CD14-positive monocyte (primary cell): ENCODE results near the gene CAV2. TPM values are rescaled to one million over a fixed set of nuclear protein-coding genes. Genes with fewer than 3 reads are reported as not detected.

Source experiments
- DNase-seq, 3 donors: peaks; one replicate each; pipeline ENCODE4 v3.0.0-alpha.2; 2011 to 2022
- H2AFZ ChIP-seq: 2 replicates; pipeline ENCODE4 v1.6.0; 2012; ENCODE audit warnings: mild to moderate bottlenecking, low read depth, low read length, inconsistent platforms; ENCODE audit not compliant: insufficient read depth, poor library complexity, severe bottlenecking
- H3K27ac ChIP-seq, 2 donors: 1 replicate in 1 of 2; 2 replicates in 1 of 2; pipeline ENCODE4 v1.5.1; 2012 to 2013; ENCODE audit warnings: low read length in 2 of 2, control low read depth in 1 of 2, inconsistent platforms in 1 of 2, low read depth in 1 of 2, mild to moderate bottlenecking in 1 of 2
- H3K27me3 ChIP-seq, 2 donors: one replicate each; pipeline versions ENCODE4 v1.6.0 to v1.6.1; 2011 to 2013; ENCODE audit warnings: low read length in 2 of 2; ENCODE audit not compliant: control insufficient read depth in 2 of 2, insufficient read depth in 2 of 2
- H3K36me3 ChIP-seq, 2 donors: replicated peaks in 1 of 2; 1 replicate in 1 of 2; 2 replicates in 1 of 2; pipeline versions ENCODE4 v1.5.1 to v1.6.1; 2012 to 2013; ENCODE audit warnings: low read length in 2 of 2, control low read depth in 1 of 2, inconsistent platforms in 1 of 2, mild to moderate bottlenecking in 1 of 2; ENCODE audit not compliant: insufficient read depth in 2 of 2, control insufficient read depth in 1 of 2
- H3K4me1 ChIP-seq, 2 donors: 1 replicate in 1 of 2; 2 replicates in 1 of 2; pipeline versions ENCODE4 v1.5.1 to v1.6.1; 2012 to 2013; ENCODE audit warnings: low read length in 2 of 2, control low read depth in 1 of 2, inconsistent platforms in 1 of 2, mild to moderate bottlenecking in 1 of 2, moderate library complexity in 1 of 2; ENCODE audit not compliant: insufficient read depth in 2 of 2, control insufficient read depth in 1 of 2
- H3K4me2 ChIP-seq: replicated peaks from 2 replicates; pipeline ENCODE3; 2012; ENCODE audit warnings: low read length, moderate library complexity, mild to moderate bottlenecking; ENCODE audit not compliant: poor library complexity, severe bottlenecking; ENCODE audit errors: extremely low read depth
- H3K4me3 ChIP-seq, 3 experiments: fragments of 200-600 bp in 1 of 3; sonication (generic) in 1 of 3; replicated peaks in 1 of 3; 1 replicate in 2 of 3; 2 replicates in 1 of 3; pipeline ENCODE4 v1.5.1; 2011 to 2013; ENCODE audit warnings: low read length in 3 of 3, mild to moderate bottlenecking in 3 of 3, control low read depth in 2 of 3, low read depth in 2 of 3, inconsistent platforms in 1 of 3, moderate library complexity in 1 of 3
- H3K79me2 ChIP-seq: 2 replicates; pipeline ENCODE4 v1.6.0; 2012; ENCODE audit warnings: mild to moderate bottlenecking, control low read depth, inconsistent platforms, low read length, moderate library complexity; ENCODE audit not compliant: insufficient read depth
- H3K9ac ChIP-seq: 2 replicates; pipeline ENCODE4 v1.6.0; 2017; ENCODE audit warnings: low read length, mild to moderate bottlenecking; ENCODE audit not compliant: insufficient read depth, poor library complexity, severe bottlenecking
- H3K9me3 ChIP-seq, 2 donors: replicated peaks in 1 of 2; 1 replicate in 1 of 2; 2 replicates in 1 of 2; pipeline versions ENCODE4 v1.5.1 to v1.6.1; 2012 to 2013; ENCODE audit warnings: low read length in 2 of 2, control low read depth in 1 of 2; ENCODE audit not compliant: control insufficient read depth in 1 of 2, insufficient read depth in 1 of 2
- H4K20me1 ChIP-seq: 2 replicates; pipeline ENCODE4 v1.6.0; 2012; ENCODE audit warnings: mild to moderate bottlenecking, low read length, control low read depth, moderate library complexity; ENCODE audit not compliant: insufficient read depth
- H3K27ac Mint-ChIP-seq, 7 donors: one replicate each; pipeline ENCODE4 v1.8.0; 2020; ENCODE audit warnings: mild to moderate bottlenecking in 7 of 7, mixed read lengths in 7 of 7, moderate library complexity in 6 of 7, inconsistent platforms in 2 of 7
- H3K27me3 Mint-ChIP-seq, 3 donors: one replicate each; pipeline ENCODE4 v1.8.0; 2021 to 2022; ENCODE audit warnings: low read depth in 3 of 3, mild to moderate bottlenecking in 3 of 3, mixed read lengths in 3 of 3, moderate library complexity in 3 of 3, inconsistent platforms in 1 of 3
- H3K36me3 Mint-ChIP-seq, 2 donors: one replicate each; pipeline ENCODE4 v1.8.0; 2020; ENCODE audit warnings: mixed read lengths in 2 of 2, inconsistent platforms in 1 of 2, mild to moderate bottlenecking in 1 of 2
- H3K4me1 Mint-ChIP-seq: one replicate; pipeline ENCODE4 v1.8.0; 2020; ENCODE audit warnings: mild to moderate bottlenecking, mixed read lengths
- H3K4me3 Mint-ChIP-seq, 2 donors: one replicate each; pipeline ENCODE4 v1.8.0; 2020; ENCODE audit warnings: mild to moderate bottlenecking in 2 of 2, mixed read lengths in 2 of 2, moderate library complexity in 1 of 2
- H3K9me3 Mint-ChIP-seq, 7 donors: one replicate each; pipeline ENCODE4 v1.8.0; 2020 to 2022; ENCODE audit warnings: mixed read lengths in 7 of 7, mild to moderate bottlenecking in 6 of 7, moderate library complexity in 6 of 7, inconsistent platforms in 2 of 7
- WGBS: methylation state at CpG from one replicate; pipeline ENCODE4 v1.1.5; 2013; ENCODE audit warnings: missing lambda C conversion rate; ENCODE audit not compliant: insufficient coverage; 5-methylcytosine and 5-hydroxymethylcytosine counted together
- intact Hi-C, 2 donors: fragments of 100-400 bp; cut with micrococcal nuclease; formaldehyde crosslinking; loops; one replicate each; pipeline versions ENCODE4 v1.15.0 to v1.15.1; 2023
- polyA plus RNA-seq, 3 donors: library from polyadenylated mRNA; depleted of rRNA in 1 of 3; unstranded in 2 of 3; stranded (reverse) in 1 of 3; fragments of 300-500 nt in 2 of 3; fragments of >200 nt in 1 of 3; fragmentation: Illumina TruSeq in 2 of 3; gene quantifications; 1 replicate in 2 of 3; 2 replicates in 1 of 3; pipeline ENCODE4 v1.2.3, GENCODE V29; 2012 to 2021
- TF ChIP-seq, protein P1 (sequence below): fragments of 200-600 bp; IDR thresholded peaks from one replicate; pipeline ENCODE4 v1.8.0; 2022; ENCODE audit warnings: antibody characterized with exemption, mild to moderate bottlenecking

The CAV2 gene
- polyA plus RNA-seq, 3 donors = 0.19 TPM; not detected in 2

DNA sequence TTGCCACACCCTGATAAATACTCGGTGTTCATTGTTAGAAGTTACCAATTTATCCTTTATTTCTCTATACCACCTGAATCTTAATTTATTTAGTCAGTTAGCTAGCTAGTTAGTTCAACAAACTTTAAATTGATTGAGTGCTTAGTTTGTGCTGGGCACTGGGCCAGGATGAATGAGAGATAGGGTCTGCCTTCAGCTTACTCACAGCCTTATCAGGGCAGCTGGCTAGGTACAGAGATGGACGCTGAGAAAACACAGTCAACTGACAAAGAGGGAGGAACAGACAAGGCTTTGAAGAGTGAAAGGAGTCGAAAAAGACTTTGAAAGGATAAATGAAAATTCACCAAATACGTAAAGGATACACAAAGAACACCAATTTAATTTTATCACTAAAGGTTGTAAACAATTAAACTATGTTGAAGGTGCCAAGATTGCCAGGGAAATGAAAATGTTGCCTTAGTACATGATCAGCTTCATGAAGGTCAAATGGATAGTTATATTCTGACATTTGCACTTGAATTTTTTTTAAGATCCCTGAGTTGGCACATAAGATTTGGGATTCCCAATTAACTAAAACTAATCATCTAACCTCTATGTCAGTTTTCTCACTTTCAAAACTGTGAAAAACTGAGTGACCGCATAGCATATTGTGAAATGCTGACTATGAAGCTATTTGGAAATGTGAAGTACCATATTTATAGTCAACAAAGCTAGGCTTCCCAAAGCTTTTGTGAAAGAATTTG is 2.1 kb downstream of the CAV2 start:
- no peak overlapping the region for H2AFZ ChIP-seq
- TF ChIP-seq, protein P1, sequence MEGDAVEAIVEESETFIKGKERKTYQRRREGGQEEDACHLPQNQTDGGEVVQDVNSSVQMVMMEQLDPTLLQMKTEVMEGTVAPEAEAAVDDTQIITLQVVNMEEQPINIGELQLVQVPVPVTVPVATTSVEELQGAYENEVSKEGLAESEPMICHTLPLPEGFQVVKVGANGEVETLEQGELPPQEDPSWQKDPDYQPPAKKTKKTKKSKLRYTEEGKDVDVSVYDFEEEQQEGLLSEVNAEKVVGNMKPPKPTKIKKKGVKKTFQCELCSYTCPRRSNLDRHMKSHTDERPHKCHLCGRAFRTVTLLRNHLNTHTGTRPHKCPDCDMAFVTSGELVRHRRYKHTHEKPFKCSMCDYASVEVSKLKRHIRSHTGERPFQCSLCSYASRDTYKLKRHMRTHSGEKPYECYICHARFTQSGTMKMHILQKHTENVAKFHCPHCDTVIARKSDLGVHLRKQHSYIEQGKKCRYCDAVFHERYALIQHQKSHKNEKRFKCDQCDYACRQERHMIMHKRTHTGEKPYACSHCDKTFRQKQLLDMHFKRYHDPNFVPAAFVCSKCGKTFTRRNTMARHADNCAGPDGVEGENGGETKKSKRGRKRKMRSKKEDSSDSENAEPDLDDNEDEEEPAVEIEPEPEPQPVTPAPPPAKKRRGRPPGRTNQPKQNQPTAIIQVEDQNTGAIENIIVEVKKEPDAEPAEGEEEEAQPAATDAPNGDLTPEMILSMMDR = no peak
- no peak for DNase-seq
- no CpG with 5 or more reads among the region's 5 CpGs for WGBS
- Mint-ChIP-seq H3K4me1 (peaks cover 9% of the 10 kb centered on the region), H3K27ac (no peak overlapping the region), H3K9me3 (peaks cover 0 to 11% (median 3%) of the 10 kb centered on the region in 7 donors), H3K4me3 (peak overlapping the region in 1 of 2 donors; percentile 87), H3K36me3 (peaks cover 3 to 14% of the 10 kb centered on the region in 2 donors), H3K27me3 (peaks cover 45 to 66% (median 47%) of the 10 kb centered on the region in 3 donors)
- H3K27ac ChIP-seq = no peak overlapping the region
- H3K9ac ChIP-seq = no peak overlapping the region
- H3K4me1 ChIP-seq = peaks cover 12 to 14% of the 10 kb centered on the region in 2 donors
- H3K79me2 ChIP-seq = no peaks in the 10 kb centered on the region
- H3K9me3 ChIP-seq = peaks cover 0 to 10% of the 10 kb centered on the region in 2 donors
- H3K27me3 ChIP-seq = peaks cover 42 to 66% of the 10 kb centered on the region in 2 donors
- no peak overlapping the region for H3K4me3 ChIP-seq
- H4K20me1 ChIP-seq = no peaks in the 10 kb centered on the region
- no peaks in the 10 kb centered on the region for H3K36me3 ChIP-seq
- H3K4me2 ChIP-seq = no peak overlapping the region
- intact Hi-C loops = no loop called here

DNA sequence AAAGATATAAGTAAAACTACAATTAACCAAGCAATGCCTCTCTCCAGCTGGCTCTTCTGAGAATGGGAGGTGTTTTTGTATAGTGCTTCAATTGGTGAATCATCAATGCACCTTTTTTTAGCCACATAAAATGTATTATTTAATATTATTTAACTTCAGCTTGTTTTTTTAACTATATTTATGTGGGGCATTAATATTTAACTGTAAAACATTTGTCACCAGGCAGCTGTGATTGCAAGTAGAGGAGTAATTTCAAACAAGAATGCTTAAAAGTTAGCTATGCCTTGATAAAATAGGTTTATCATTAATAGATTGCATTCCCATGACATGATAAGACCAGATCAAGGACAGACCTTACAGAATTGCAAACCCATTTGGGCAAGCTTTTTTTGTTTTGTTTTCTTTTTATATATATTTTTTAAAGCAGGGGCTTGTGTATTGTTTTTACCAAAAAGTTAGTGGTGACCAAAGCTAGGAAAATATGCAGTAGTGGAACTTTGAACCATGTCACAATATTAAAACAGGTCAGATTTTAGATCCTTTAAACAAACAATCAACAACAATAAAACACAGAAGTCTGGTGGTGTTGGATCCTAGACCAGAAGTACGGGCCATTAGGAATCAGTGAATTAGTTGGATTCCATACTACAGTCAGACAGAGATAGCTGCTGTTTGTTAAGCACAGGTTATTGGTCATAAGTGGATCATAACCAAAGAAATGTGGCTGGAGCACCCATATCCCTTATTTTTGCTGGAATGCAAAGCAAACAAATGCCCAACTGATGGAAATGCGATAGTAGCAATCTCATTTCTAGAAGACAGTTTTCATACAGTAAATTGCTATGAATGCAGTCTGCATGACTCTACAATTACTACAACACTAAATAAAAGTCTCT is 2.9 kb downstream of the CAV2 start:
- no peaks in the 10 kb centered on the region for H4K20me1 ChIP-seq
- no peaks in the 10 kb centered on the region for H3K79me2 ChIP-seq
- WGBS = no CpG with 5 or more reads among the region's 2 CpGs
- H3K4me3 Mint-ChIP-seq = peak overlapping the region in 1 of 2 donors; percentile 39
- no peaks in the 10 kb centered on the region for H3K36me3 ChIP-seq
- DNase-seq = no peak
- H3K9me3 Mint-ChIP-seq = peaks cover 0 to 11% (median 3%) of the 10 kb centered on the region in 7 donors
- peaks cover 9% of the 10 kb centered on the region for H3K4me1 Mint-ChIP-seq
- peaks cover 42 to 61% of the 10 kb centered on the region in 2 donors for H3K27me3 ChIP-seq
- H3K4me1 ChIP-seq = peaks cover 12 to 14% of the 10 kb centered on the region in 2 donors
- H3K9ac ChIP-seq = no peak overlapping the region
- H3K27ac Mint-ChIP-seq = no peak overlapping the region
- intact Hi-C loops = no loop called here
- H3K4me3 ChIP-seq = no peak overlapping the region
- H3K36me3 Mint-ChIP-seq = peaks cover 3 to 14% of the 10 kb centered on the region in 2 donors
- peaks cover 0 to 10% of the 10 kb centered on the region in 2 donors for H3K9me3 ChIP-seq
- H3K27me3 Mint-ChIP-seq = peaks cover 45 to 62% (median 48%) of the 10 kb centered on the region in 3 donors
- TF ChIP-seq, protein P1 = no peak
- H3K27ac ChIP-seq = no peak overlapping the region
- no peak overlapping the region for H3K4me2 ChIP-seq
- no peak overlapping the region for H2AFZ ChIP-seq
